PC-9 (cell line): Measurements from ENCODE around the gene SEMA6B. TPM values are rescaled to one million over a fixed set of nuclear protein-coding genes. Genes with fewer than 3 reads are reported as not detected.

Experiments
- BruUV-seq: library from RNA; stranded (reverse); fragments of 400-500 nt; replicated peaks from 2 replicates; lab custom pipeline; 2021; lab: Mats Ljungman, UMichigan
- CTCF ChIA-PET: fragments of 300-600 bp; sonication (Branson Sonifier 250); formaldehyde crosslinking; loops from one replicate; lab custom pipeline; 2022; ENCODE audit warnings: antibody characterized with exemption; lab: Charles Lee
- POLR2A ChIA-PET: fragments of 300-600 bp; sonication (Branson Sonifier 250); formaldehyde crosslinking; loops from one replicate; lab custom pipeline; 2022; ENCODE audit warnings: antibody characterized with exemption; ENCODE audit not compliant: unreplicated experiment; lab: Charles Lee
- DNase-seq, 2 experiments: peaks; one replicate each; pipeline versions ENCODE4 v3.0.0 to v3.0.0-alpha.2; 2015 to 2022; ENCODE audit warnings: mixed read lengths in 1 of 2
- H2AFZ ChIP-seq: fragments of 200-600 bp; sonication (generic); 2 replicates; pipeline ENCODE4 v1.8.1; 2017; ENCODE audit warnings: antibody characterized with exemption
- H3F3A ChIP-seq: fragments of 200-600 bp; sonication (generic); 2 replicates; pipeline ENCODE4 v1.8.1; 2017; ENCODE audit warnings: antibody characterized with exemption, mild to moderate bottlenecking, low read depth; ENCODE audit not compliant: insufficient read depth
- H3K27ac ChIP-seq: fragments of 200-600 bp; sonication (generic); 2 replicates; pipeline ENCODE4 v1.6.1; 2016; ENCODE audit warnings: mixed run types
- H3K27me3 ChIP-seq: fragments of 200-600 bp; sonication (generic); 2 replicates; pipeline ENCODE4 v1.6.1; 2016; ENCODE audit warnings: low read depth, mixed run types; ENCODE audit not compliant: insufficient read depth
- H3K36me3 ChIP-seq: fragments of 200-600 bp; sonication (generic); 2 replicates; pipeline ENCODE4 v1.6.1; 2016; ENCODE audit warnings: low read depth, mixed run types
- H3K4me1 ChIP-seq: fragments of 200-600 bp; sonication (generic); replicated peaks from 2 replicates; pipeline ENCODE4 v1.6.1; 2016; ENCODE audit warnings: mixed run types; ENCODE audit not compliant: insufficient read depth
- H3K4me2 ChIP-seq: fragments of 200-600 bp; sonication (generic); 2 replicates; pipeline ENCODE4 v1.6.1; 2017; ENCODE audit warnings: mixed run types
- H3K4me3 ChIP-seq: fragments of 200-600 bp; sonication (generic); 2 replicates; pipeline ENCODE4 v1.6.1; 2016; ENCODE audit warnings: mixed run types
- H3K79me2 ChIP-seq: fragments of 200-600 bp; sonication (generic); 2 replicates; pipeline ENCODE4 v1.6.1; 2017; ENCODE audit warnings: low read depth, mixed run types
- H3K9me2 ChIP-seq: fragments of 200-600 bp; sonication (generic); 2 replicates; pipeline ENCODE4 v1.8.1; 2017; ENCODE audit warnings: mild to moderate bottlenecking; ENCODE audit not compliant: insufficient read depth
- H3K9me3 ChIP-seq: fragments of 200-600 bp; sonication (generic); 2 replicates; pipeline ENCODE4 v1.8.1; 2016; ENCODE audit warnings: low read depth; ENCODE audit not compliant: insufficient read depth
- H4K20me1 ChIP-seq: fragments of 200-600 bp; sonication (generic); 2 replicates; pipeline ENCODE4 v1.8.1; 2017; ENCODE audit not compliant: insufficient read depth
- EZH2 ChIP-seq: fragments of 200-600 bp; sonication (generic); IDR thresholded peaks from 2 replicates; pipeline ENCODE4 v1.8.0; 2017; ENCODE audit warnings: antibody characterized with exemption, low read depth
- intact Hi-C: fragments of 100-400 bp; cut with micrococcal nuclease; formaldehyde crosslinking; loops from one replicate; pipeline ENCODE4 v1.10.0; 2022; ENCODE audit not compliant: unreplicated experiment
- total RNA-seq: library from RNA; stranded (reverse); gene quantifications from 2 replicates; pipeline ENCODE4 v1.2.3, GENCODE V29; 2021
- TF ChIP-seq, protein P1 (sequence below): fragments of 200-600 bp; sonication (generic); conservative IDR thresholded peaks from 2 replicates; pipeline ENCODE4 v1.6.1; 2017; ENCODE audit warnings: mixed run types, antibody characterized with exemption, mild to moderate bottlenecking, moderate library complexity

SEMA6B gene
- total RNA-seq, 1 experiment from 2014 or later, result 3.3 TPM

DNA sequence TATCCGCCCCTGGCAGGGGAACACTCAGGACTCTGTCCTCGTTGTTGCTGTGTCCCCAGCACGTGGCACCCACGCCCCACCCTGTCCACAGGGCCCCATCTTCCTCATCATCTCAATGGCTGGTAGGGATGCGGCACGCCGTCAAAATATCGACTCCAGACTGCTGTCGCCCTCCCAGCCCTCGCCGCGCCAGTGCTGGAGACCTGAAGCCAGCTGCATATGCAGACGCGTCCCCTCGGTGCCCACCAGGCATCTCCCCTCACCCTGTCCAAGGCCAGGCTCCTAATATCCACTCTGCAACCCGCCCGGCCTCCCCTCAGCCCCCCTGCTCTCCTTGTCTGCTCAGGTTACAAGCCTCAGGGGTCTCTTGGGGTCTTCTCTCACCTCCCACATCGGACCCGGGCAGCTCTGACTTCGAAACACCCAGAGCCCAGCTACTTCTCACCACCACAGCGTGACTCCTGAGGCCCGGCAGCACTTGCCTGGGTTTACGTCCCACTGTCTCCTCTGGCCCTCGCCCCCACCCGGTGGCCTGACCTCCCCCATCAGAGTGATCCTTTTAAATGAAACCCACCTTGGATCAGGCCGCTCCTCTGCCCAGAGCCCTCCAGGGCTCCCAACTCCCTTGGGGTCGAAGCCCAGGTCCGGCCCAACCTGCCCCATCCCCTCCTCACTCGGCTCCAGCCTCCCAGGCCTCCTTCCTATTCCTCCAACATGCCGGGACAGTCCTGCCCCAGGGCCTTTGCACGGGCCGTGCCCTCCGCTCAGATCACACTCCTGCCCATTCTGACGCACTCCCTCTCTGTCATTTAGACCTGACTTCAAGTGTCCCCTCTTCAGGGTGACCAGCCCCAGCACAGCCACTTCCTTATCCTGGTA, 53.7 kb downstream of the SEMA6B start:
- Histone ChIP-seq H3K9me2 (no peaks in the 10 kb centered on the region), H3K4me2 (no peak overlapping the region), H3K36me3 (no peaks in the 10 kb centered on the region), H3K9me3 (no peaks in the 10 kb centered on the region), H4K20me1 (no peaks in the 10 kb centered on the region), H2AFZ (no peak overlapping the region), H3K4me3 (no peak overlapping the region), H3K4me1 (no peaks in the 10 kb centered on the region), H3K79me2 (no peaks in the 10 kb centered on the region), H3F3A (no peaks in the 10 kb centered on the region), H3K27me3 (no peaks in the 10 kb centered on the region), H3K27ac (no peak overlapping the region)
- intact Hi-C loops, result no loop called here
- CTCF ChIA-PET, result no interaction called here
- DNase-seq, result no peak
- POLR2A ChIA-PET, result no interaction called here
- no TSS peak for BruUV-seq
- TF ChIP-seq EZH2, result no peak
- TF ChIP-seq, protein P1, sequence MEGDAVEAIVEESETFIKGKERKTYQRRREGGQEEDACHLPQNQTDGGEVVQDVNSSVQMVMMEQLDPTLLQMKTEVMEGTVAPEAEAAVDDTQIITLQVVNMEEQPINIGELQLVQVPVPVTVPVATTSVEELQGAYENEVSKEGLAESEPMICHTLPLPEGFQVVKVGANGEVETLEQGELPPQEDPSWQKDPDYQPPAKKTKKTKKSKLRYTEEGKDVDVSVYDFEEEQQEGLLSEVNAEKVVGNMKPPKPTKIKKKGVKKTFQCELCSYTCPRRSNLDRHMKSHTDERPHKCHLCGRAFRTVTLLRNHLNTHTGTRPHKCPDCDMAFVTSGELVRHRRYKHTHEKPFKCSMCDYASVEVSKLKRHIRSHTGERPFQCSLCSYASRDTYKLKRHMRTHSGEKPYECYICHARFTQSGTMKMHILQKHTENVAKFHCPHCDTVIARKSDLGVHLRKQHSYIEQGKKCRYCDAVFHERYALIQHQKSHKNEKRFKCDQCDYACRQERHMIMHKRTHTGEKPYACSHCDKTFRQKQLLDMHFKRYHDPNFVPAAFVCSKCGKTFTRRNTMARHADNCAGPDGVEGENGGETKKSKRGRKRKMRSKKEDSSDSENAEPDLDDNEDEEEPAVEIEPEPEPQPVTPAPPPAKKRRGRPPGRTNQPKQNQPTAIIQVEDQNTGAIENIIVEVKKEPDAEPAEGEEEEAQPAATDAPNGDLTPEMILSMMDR, result no peak

DNA sequence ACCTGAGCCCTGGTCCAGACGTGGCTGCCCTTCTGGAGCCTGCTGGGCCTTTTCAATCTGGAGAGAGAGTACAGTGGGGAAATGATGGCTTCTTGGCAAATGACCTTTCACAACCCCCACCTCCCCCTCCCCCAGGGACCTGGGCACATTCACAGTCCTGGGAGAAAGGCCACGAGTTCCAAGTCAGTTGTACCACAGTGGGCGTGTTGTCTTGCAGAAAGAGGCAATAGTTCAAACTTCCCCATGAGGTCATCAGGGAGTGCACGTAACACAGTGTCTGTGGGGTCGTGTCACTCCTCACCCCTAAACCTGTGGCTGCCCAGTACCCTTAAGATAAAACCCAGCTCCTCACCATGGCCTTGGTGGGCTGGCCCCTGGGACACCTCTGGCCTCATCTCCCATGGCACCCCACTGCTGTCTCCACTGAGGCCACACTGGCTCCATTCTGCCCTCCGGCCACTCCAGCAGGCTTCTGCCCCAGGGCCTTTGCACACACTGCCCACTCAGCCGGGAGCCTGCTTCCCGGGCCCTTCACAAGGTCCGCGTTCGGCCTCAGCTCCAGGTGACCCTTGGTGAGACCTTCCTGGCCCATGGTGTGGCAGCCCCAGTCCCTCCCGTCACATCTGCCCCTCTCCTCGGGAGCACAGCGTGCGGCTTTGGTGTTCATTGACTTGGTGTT, 54.5 kb downstream of the SEMA6B start:
- Histone ChIP-seq H3F3A (no peaks in the 10 kb centered on the region), H4K20me1 (no peaks in the 10 kb centered on the region), H3K36me3 (no peaks in the 10 kb centered on the region), H2AFZ (no peak overlapping the region), H3K27me3 (no peaks in the 10 kb centered on the region), H3K79me2 (no peaks in the 10 kb centered on the region), H3K4me3 (no peak overlapping the region), H3K9me2 (no peaks in the 10 kb centered on the region), H3K9me3 (no peaks in the 10 kb centered on the region), H3K27ac (no peak overlapping the region), H3K4me2 (no peak overlapping the region), H3K4me1 (no peaks in the 10 kb centered on the region)
- DNase-seq, result no peak
- TF ChIP-seq, protein P1, result no peak
- TF ChIP-seq EZH2, result no peak
- no TSS peak for BruUV-seq
- ChIA-PET POLR2A (no interaction called here), CTCF (no interaction called here)
- intact Hi-C loops, result no loop called here

DNA sequence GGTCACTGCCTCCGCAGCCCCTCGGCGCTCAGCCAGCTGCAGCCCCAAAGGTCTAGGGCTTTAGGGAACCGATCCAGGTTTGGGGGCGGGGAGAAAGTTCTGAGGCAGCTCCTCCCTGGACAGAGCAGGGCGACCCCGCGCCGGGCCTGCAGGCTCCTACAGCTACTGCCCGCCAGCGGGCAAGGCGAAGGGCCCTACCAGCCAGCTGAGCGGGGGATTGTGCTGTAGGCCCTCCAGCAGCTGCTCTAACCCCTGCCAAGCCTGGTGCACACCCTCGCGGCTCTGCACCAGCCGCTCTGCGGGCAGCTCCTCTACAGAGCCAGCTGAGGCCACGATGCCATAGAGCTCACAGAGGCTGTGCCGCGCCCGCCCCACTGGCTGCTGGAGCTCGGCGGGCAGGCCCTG, 55.2 kb downstream of the SEMA6B start:
- ChIA-PET POLR2A (no interaction called here), CTCF (interaction anchor here (0.6 kb wide), 1 partner anchor 117 kb away, joined by 6 read pairs; no protein-coding TSS in a partner anchor)
- Histone ChIP-seq H2AFZ (no peak overlapping the region), H3K36me3 (no peaks in the 10 kb centered on the region), H3K27me3 (no peaks in the 10 kb centered on the region), H3F3A (no peaks in the 10 kb centered on the region), H3K9me2 (no peaks in the 10 kb centered on the region), H3K4me3 (no peak overlapping the region), H3K4me2 (no peak overlapping the region), H3K9me3 (no peaks in the 10 kb centered on the region), H3K4me1 (no peaks in the 10 kb centered on the region), H3K79me2 (no peaks in the 10 kb centered on the region), H4K20me1 (no peaks in the 10 kb centered on the region), H3K27ac (no peak overlapping the region)
- no peak for DNase-seq
- intact Hi-C loops, result no loop called here
- TF ChIP-seq, protein P1, result no peak
- no peak for TF ChIP-seq EZH2
- BruUV-seq, result no TSS peak
